Astrocyte of the spinal cord (primary cell): Measurements from ENCODE around the gene SUMO1.
"Not testable (repeated sequence)": the region's sequence is repeated elsewhere in the genome, so short reads cannot be mapped to it uniquely, and the experiment has no call there.

Source experiments
- DNase-seq: peaks from one replicate; pipeline ENCODE4 v3.0.0; 2011; ENCODE audit warnings: low read depth, low spot score
- H3K4me3 ChIP-seq: 2 replicates; pipeline ENCODE4 v1.5.1; 2011; ENCODE audit warnings: low read depth, mild to moderate bottlenecking, low read length, moderate library complexity
- CTCF ChIP-seq: IDR thresholded peaks from 2 replicates; pipeline ENCODE4 v1.5.1; 2012; ENCODE audit warnings: low read depth, mild to moderate bottlenecking, low read length, inconsistent platforms
- in situ Hi-C: cut with HindIII; loops from 2 replicates; pipeline ENCODE4 v1.10.0; 2017; ENCODE audit warnings: low sequenced_read_pairs

SUMO1 gene

GRCh38 chr2:202269585-202269984 is 31.2 kb upstream of the SUMO1 start:
- in situ Hi-C loops, result no loop called here
- no peak overlapping the region for H3K4me3 ChIP-seq
- DNase-seq, result no peak
- TF ChIP-seq CTCF, result no peak

GRCh38 chr2:202267495-202267894 is 29.1 kb upstream of the SUMO1 start:
- H3K4me3 ChIP-seq, result peak overlapping the region; percentile 80
- no peak for DNase-seq
- in situ Hi-C loops, result no loop called here
- TF ChIP-seq CTCF, result no peak

- H3K4me3 ChIP-seq, result peak within 1 kb of the TSS; percentile 80
- in situ Hi-C loops, result no loop called here
- no peak for TF ChIP-seq CTCF
- peak; percentile 96 for DNase-seq
Observed at GRCh38 chr2:202265467-202266277, 27.3 kb upstream of the SUMO1 start, which contains the start of gene NOP58. TSS of gene NOP58 (plus strand) at chr2:202265763. CDS start at chr2:202265942, 179 bp downstream.

GRCh38 chr2:202261531-202261930 is 23.1 kb upstream of the SUMO1 start:
- H3K4me3 ChIP-seq, result no peak overlapping the region
- no peak for DNase-seq
- TF ChIP-seq CTCF, result no peak
- in situ Hi-C loops, result no loop called here

- no peak for TF ChIP-seq CTCF
- H3K4me3 ChIP-seq, result no peak overlapping the region
- DNase-seq, result no peak
- in situ Hi-C loops, result no loop called here
Observed at GRCh38 chr2:202251494-202251893, 13.1 kb upstream of the SUMO1 start.

GRCh38 chr2:202249521-202250253 is 11.3 kb upstream of the SUMO1 start:
- H3K4me3 ChIP-seq, result no peak overlapping the region
- no peak for DNase-seq
- no peak for TF ChIP-seq CTCF
- in situ Hi-C loops, result no loop called here

GRCh38 chr2:202247710-202248109 is 9.3 kb upstream of the SUMO1 start:
- DNase-seq, H3K4me3 ChIP-seq, in situ Hi-C loops: not testable (repeated sequence)
